Transverse colon (tissue), 3 donors: ENCODE results near the gene IL18BP.

Source experiments
- EP300 ChIP-seq: sonication (generic); formaldehyde crosslinking; IDR thresholded peaks from one replicate; pipeline ENCODE4 v1.6.1; 2017; ENCODE audit warnings: antibody characterized with exemption, low read depth
- POLR2AphosphoS5 ChIP-seq, 3 donors: sonication (generic); formaldehyde crosslinking; IDR thresholded peaks; one replicate each; pipeline ENCODE4 v1.6.1; 2016; ENCODE audit warnings: antibody characterized with exemption in 3 of 3

GRCh38 chr11:71976551-71976950 is 22.2 kb upstream of the IL18BP start:
- TF ChIP-seq EP300, result no peak
- TF ChIP-seq POLR2AphosphoS5 (IDR thresholded peaks at IDR 0.05), result no peak
